ENCODE data around the gene MICALL1. TPM values are rescaled to one million over a fixed set of nuclear protein-coding genes. Genes with fewer than 3 reads are reported as not detected.

The MICALL1 gene
- total and polyA plus RNA-seq, 2 of the 4 experiments (the other 2 are of a cell fraction): 12.4 to 22.3 TPM

DNA sequence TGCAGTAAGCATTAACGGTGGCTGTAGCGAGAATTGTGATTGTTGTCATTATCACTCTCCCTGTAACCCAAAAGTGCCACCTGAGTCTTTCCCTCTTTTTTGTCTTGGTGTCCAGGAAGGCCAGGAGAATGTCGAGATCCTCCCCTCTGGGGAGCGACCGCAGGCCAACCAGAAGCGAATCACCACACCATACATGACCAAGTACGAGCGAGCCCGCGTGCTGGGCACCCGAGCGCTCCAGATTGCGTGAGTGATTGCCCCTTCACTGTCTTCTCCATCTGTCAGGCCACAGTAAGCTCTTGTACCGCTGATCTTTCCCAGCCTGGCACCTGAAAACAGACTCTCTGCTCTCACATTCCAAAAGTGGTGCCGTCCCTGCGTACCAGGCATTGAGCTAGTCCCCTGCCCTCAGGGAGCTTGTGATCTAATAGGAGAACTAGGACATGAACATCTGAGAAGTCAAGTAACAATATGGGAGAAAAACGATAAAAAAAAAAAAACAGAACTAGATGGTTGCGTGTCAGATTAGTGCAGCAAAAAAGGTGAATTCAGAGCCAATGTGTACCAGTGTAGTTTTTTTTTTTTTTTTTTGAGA, 53.2 kb downstream of the MICALL1 start:
- Histone ChIP-seq H2BK120ac (ENCODE audit: low read depth, low read length) (no peak overlapping the region), H2AK5ac (ENCODE audit: low read depth, low read length) (no peak overlapping the region), H3K9ac (ENCODE audit: low read depth, low read length) (no peak overlapping the region), H2AK9ac (replicated peaks; ENCODE audit: low read depth, low read length, poor library complexity) (peak overlapping the region; percentile 51), H3K4me3 (ENCODE audit: insufficient read depth, low read depth, low read length) (no peak overlapping the region), H3K23ac (ENCODE audit: low read depth, low read length) (no peak overlapping the region), H3K14ac (replicated peaks; ENCODE audit: low read depth, low read length) (no peak overlapping the region), H3K4ac (ENCODE audit: low read depth, low read length) (no peak overlapping the region), H4K91ac (ENCODE audit: insufficient read depth, low read depth, low read length) (no peak overlapping the region), H2BK15ac (ENCODE audit: low read depth, low read length) (no peak overlapping the region), H3K4me2 (ENCODE audit: low read depth, low read length) (no peak overlapping the region), H3K9me3 (ENCODE audit: control insufficient read depth, insufficient read depth, low read length) (no peaks in the 10 kb centered on the region), H2BK5ac (ENCODE audit: low read depth, low read length, poor library complexity, severe bottlenecking) (no peak overlapping the region), H3K79me1 (ENCODE audit: low read depth in 1 of 2, low read length in 2 of 2) (peaks cover 25 to 32% of the 10 kb centered on the region in 2 experiments), H3K9me1 (ENCODE audit: insufficient read depth, low read length) (peaks cover 3% of the 10 kb centered on the region; the same call in 1 of the 2 replicates), H3K4me1 (ENCODE audit: control insufficient read depth, insufficient read depth, low read length) (peaks cover 3% of the 10 kb centered on the region; the same call in 1 of the 2 replicates), H4K8ac (ENCODE audit: low read depth in 2 of 2, low read length in 2 of 2) (no peak overlapping the region), H3K27me3 (ENCODE audit: control insufficient read depth, insufficient read depth, low read length) (no peaks in the 10 kb centered on the region), H2BK20ac (ENCODE audit: low read depth, low read length) (no peak overlapping the region), H2AFZ (replicated peaks; ENCODE audit: low read length, poor library complexity) (no peak overlapping the region), H4K5ac (ENCODE audit: low read depth, low read length) (no peak overlapping the region), H3K56ac (ENCODE audit: extremely low read depth, insufficient read depth, low read length) (no peak overlapping the region), H3K27ac (ENCODE audit: insufficient read depth, low read length) (no peak overlapping the region), H4K20me1 (ENCODE audit: insufficient read depth, low read length) (no peaks in the 10 kb centered on the region; the same call in 1 of the 2 replicates), H3K18ac (ENCODE audit: low read depth, low read length) (no peak overlapping the region), H3K36me3 (ENCODE audit: control insufficient read depth, insufficient read depth, low read length) (peaks cover 46% of the 10 kb centered on the region)
- ATAC-seq (ENCODE audit: low read depth): no peak
- POLR2A ChIA-PET (ENCODE audit: unreplicated experiment): interaction anchor here (0.7 kb wide), 1 partner anchor 1167 kb away, joined by 5 read pairs; no protein-coding TSS in a partner anchor
- dilution Hi-C loops (cut with HindIII; ENCODE audit: low sequenced_read_pairs, unreplicated experiment): no loop called here
- BruUV-seq (replicated peaks): no TSS peak
- intact Hi-C loops (cut with micrococcal nuclease): no loop called here
- no peak for TF ChIP-seq SMC3 (IDR thresholded peaks at IDR 0.05; ENCODE audit: low read depth, low read length)
- TF ChIP-seq MXI1 (IDR thresholded peaks at IDR 0.05; ENCODE audit: borderline replicate concordance, low read depth, low read length): no peak
- TF ChIP-seq, protein P1, sequence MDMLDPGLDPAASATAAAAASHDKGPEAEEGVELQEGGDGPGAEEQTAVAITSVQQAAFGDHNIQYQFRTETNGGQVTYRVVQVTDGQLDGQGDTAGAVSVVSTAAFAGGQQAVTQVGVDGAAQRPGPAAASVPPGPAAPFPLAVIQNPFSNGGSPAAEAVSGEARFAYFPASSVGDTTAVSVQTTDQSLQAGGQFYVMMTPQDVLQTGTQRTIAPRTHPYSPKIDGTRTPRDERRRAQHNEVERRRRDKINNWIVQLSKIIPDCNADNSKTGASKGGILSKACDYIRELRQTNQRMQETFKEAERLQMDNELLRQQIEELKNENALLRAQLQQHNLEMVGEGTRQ (IDR thresholded peaks at IDR 0.05; ENCODE audit: low read depth, low read length): no peak
- WGBS, 2 experiments (ENCODE audit: extremely low coverage in 2 of 2, insufficient read length in 1 of 2): 91% methylated on average over 9 of the region's 18 CpGs; no CpG with 5 or more reads in 1 of the 2 experiments
- DNase-seq: no peak
- in situ Hi-C loops (cut with MboI; ENCODE audit: low sequenced_read_pairs): no loop called here
- CTCF ChIA-PET: no interaction called here
